ENCODE measurements around the gene ANO7. TPM values are rescaled to one million over a fixed set of nuclear protein-coding genes. Genes with fewer than 3 reads are reported as not detected.

The ANO7 gene
- total RNA-seq, 2 experiments from 2014 or later, result 0.14 to 0.25 TPM

- H3K9me3 Mint-ChIP-seq, result no peaks in the 10 kb centered on the region
- ChIA-PET POLR2A (no interaction called here), CTCF (no interaction called here)
- Histone ChIP-seq H3K27me3 (ENCODE audit: control insufficient read depth in 1 of 2, insufficient read depth in 2 of 2, low read length in 2 of 2) (no peaks in the 10 kb centered on the region), H3K27ac (ENCODE audit: low read depth in 1 of 2, low read length in 2 of 2) (no peak overlapping the region), H3K4me3 (ENCODE audit: low read length) (no peak overlapping the region), H3K36me3 (ENCODE audit: insufficient read depth, low read length) (peaks cover 39% of the 10 kb centered on the region), H3K4me1 (ENCODE audit: insufficient read depth, low read length) (peaks cover 4% of the 10 kb centered on the region), H3K9me3 (ENCODE audit: control insufficient read depth in 1 of 2, insufficient read depth in 1 of 2, low read length in 2 of 2) (no peaks in the 10 kb centered on the region)
- no peak overlapping the region for H3K4me3 Mint-ChIP-seq
- intact Hi-C loops (cut with DNase I, micrococcal nuclease), result no loop called here
- no peak for TF ChIP-seq CTCF (IDR thresholded peaks at IDR 0.05)
- no peaks in the 10 kb centered on the region for H3K27me3 Mint-ChIP-seq
- no peak for ATAC-seq (ENCODE audit: poor library complexity)
- no peaks in the 10 kb centered on the region for H3K4me1 Mint-ChIP-seq (ENCODE audit: low read depth)
- no peak overlapping the region for H3K27ac Mint-ChIP-seq
- peaks cover 37% of the 10 kb centered on the region for H3K36me3 Mint-ChIP-seq (ENCODE audit: low read depth)
- no peak for DNase-seq
These were observed 45.9 kb upstream of the ANO7 start for GRCh38 chr2:241142593-241142992.

GRCh38 chr2:241146286-241146685 lies 42.2 kb upstream of the ANO7 start:
- H3K36me3 Mint-ChIP-seq (ENCODE audit: low read depth), result peaks cover 30% of the 10 kb centered on the region
- Histone ChIP-seq H3K9me3 (ENCODE audit: control insufficient read depth in 1 of 2, insufficient read depth in 1 of 2, low read length in 2 of 2) (no peaks in the 10 kb centered on the region), H3K4me3 (ENCODE audit: low read length) (no peak overlapping the region), H3K36me3 (ENCODE audit: insufficient read depth, low read length) (peaks cover 9% of the 10 kb centered on the region), H3K27me3 (ENCODE audit: control insufficient read depth in 1 of 2, insufficient read depth in 2 of 2, low read length in 2 of 2) (no peaks in the 10 kb centered on the region), H3K4me1 (ENCODE audit: insufficient read depth, low read length) (peaks cover 29% of the 10 kb centered on the region), H3K27ac (ENCODE audit: low read depth in 1 of 2, low read length in 2 of 2) (no peak overlapping the region)
- no peaks in the 10 kb centered on the region for H3K9me3 Mint-ChIP-seq
- ATAC-seq (ENCODE audit: poor library complexity), result no peak
- intact Hi-C loops (cut with DNase I, micrococcal nuclease), result loop anchor here in 1 of 2 experiments (5.0 kb wide), 1 partner anchor 559 kb away; the partner anchor contains the start of gene CAPN10
- H3K4me3 Mint-ChIP-seq, result peak overlapping the region; percentile 21
- CTCF ChIA-PET, result interaction anchor here (6.9 kb wide), 1 partner anchor 68 kb away, joined by 66 read pairs; no protein-coding TSS in a partner anchor
- peaks cover 25% of the 10 kb centered on the region for H3K4me1 Mint-ChIP-seq (ENCODE audit: low read depth)
- no peak overlapping the region for H3K27ac Mint-ChIP-seq
- H3K27me3 Mint-ChIP-seq, result no peaks in the 10 kb centered on the region
- DNase-seq, result no peak
- POLR2A ChIA-PET, result interaction anchor here (0.6 to 0.7 kb wide), 2 partner anchors 8 to 129 kb away, joined by 3 to 4 read pairs; no protein-coding TSS in a partner anchor
- TF ChIP-seq CTCF (IDR thresholded peaks at IDR 0.05), result no peak

GRCh38 chr2:241147336-241147735 lies 41.1 kb upstream of the ANO7 start:
- POLR2A ChIA-PET, result no interaction called here
- no peak overlapping the region for H3K27ac ChIP-seq (ENCODE audit: low read depth in 1 of 2, low read length in 2 of 2)
- H3K36me3 Mint-ChIP-seq (ENCODE audit: low read depth), result peaks cover 30% of the 10 kb centered on the region
- H3K9me3 Mint-ChIP-seq, result no peaks in the 10 kb centered on the region
- no peak for ATAC-seq (ENCODE audit: poor library complexity)
- no peak overlapping the region for H3K4me3 ChIP-seq (ENCODE audit: low read length)
- H3K36me3 ChIP-seq (ENCODE audit: insufficient read depth, low read length), result peaks cover 6% of the 10 kb centered on the region
- no peaks in the 10 kb centered on the region for H3K27me3 Mint-ChIP-seq
- H3K27me3 ChIP-seq (ENCODE audit: control insufficient read depth in 1 of 2, insufficient read depth in 2 of 2, low read length in 2 of 2), result no peaks in the 10 kb centered on the region
- TF ChIP-seq CTCF (IDR thresholded peaks at IDR 0.05), result no peak
- H3K4me3 Mint-ChIP-seq, result peak overlapping the region; percentile 97
- intact Hi-C loops (cut with DNase I, micrococcal nuclease), result loop anchor here in 1 of 2 experiments (5.0 kb wide), 1 partner anchor 560 kb away; the partner anchor contains the start of gene CAPN10
- no peaks in the 10 kb centered on the region for H3K9me3 ChIP-seq (ENCODE audit: control insufficient read depth in 1 of 2, insufficient read depth in 1 of 2, low read length in 2 of 2)
- no peak overlapping the region for H3K27ac Mint-ChIP-seq
- peaks cover 36% of the 10 kb centered on the region for H3K4me1 ChIP-seq (ENCODE audit: insufficient read depth, low read length)
- no peak for DNase-seq
- H3K4me1 Mint-ChIP-seq (ENCODE audit: low read depth), result peaks cover 36% of the 10 kb centered on the region
- CTCF ChIA-PET, result interaction anchor here (6.9 kb wide), 1 partner anchor 70 kb away, joined by 66 read pairs; no protein-coding TSS in a partner anchor

All from CD4-positive, alpha-beta T cell (primary cell).